ENCODE measurements around the gene CRYBB3.

- no peak for TF ChIP-seq POLR2A (IDR thresholded peaks at IDR 0.05; ENCODE audit: low read depth, low read length)
- no peak for TF ChIP-seq CTCF (IDR thresholded peaks at IDR 0.05; ENCODE audit: extremely low read depth in 1 of 2, insufficient read depth in 1 of 2, low read depth in 1 of 2, low read length in 2 of 2)
Observed at GRCh38 chr22:25176799-25177198, 22.9 kb upstream of the CRYBB3 start.

Data from endothelial cell of umbilical vein (primary cell).